Stimulated activated CD4-positive, alpha-beta T cell treated with anti-CD3 and anti-CD28 coated beads, Interleukin-1b, Interleukin-23, amount 100 ng/mL, for 1 hour (primary cell): ENCODE data around the gene SLC4A8.

ENCODE experiments used
- DNase-seq, 2 donors: peaks; one replicate each; pipeline ENCODE4 v3.0.0-alpha.2; 2020; ENCODE audit warnings: low read depth in 2 of 2

SLC4A8 gene

GRCh38 chr12:51424662-51425539 lies at the start of gene SLC4A8:
SLC4A8 (plus strand) TSS chr12:51424831; CDS start chr12:51424988, 157 bp downstream.
- peak; percentile 33 to 40 for DNase-seq

- no peak for DNase-seq
These were observed 49.8 kb upstream of the SLC4A8 start for GRCh38 chr12:51374856-51375255.

GRCh38 chr12:51377099-51377984 lies 47.3 kb upstream of the SLC4A8 start:
- no peak for DNase-seq

- DNase-seq = no peak
These were observed 45.9 kb upstream of the SLC4A8 start for GRCh38 chr12:51378749-51379148.

- no peak for DNase-seq
These were observed 45.1 kb upstream of the SLC4A8 start for GRCh38 chr12:51379571-51379970.

GRCh38 chr12:51381226-51382079 lies 43.2 kb upstream of the SLC4A8 start:
- DNase-seq = no peak

- DNase-seq = no peak
These were observed 42.5 kb upstream of the SLC4A8 start for GRCh38 chr12:51382173-51382572.

GRCh38 chr12:51383269-51383905 lies 41.2 kb upstream of the SLC4A8 start:
- no peak for DNase-seq

GRCh38 chr12:51386351-51386750 lies 38.3 kb upstream of the SLC4A8 start:
- DNase-seq = no peak

- no peak for DNase-seq
These were observed 36.4 kb upstream of the SLC4A8 start for GRCh38 chr12:51388069-51388799.

GRCh38 chr12:51388846-51389245 lies 35.8 kb upstream of the SLC4A8 start:
- DNase-seq = no peak

GRCh38 chr12:51389302-51389999 lies 35.2 kb upstream of the SLC4A8 start:
- no peak for DNase-seq

GRCh38 chr12:51390457-51390856 lies 34.2 kb upstream of the SLC4A8 start:
- no peak for DNase-seq

- no peak for DNase-seq
These were observed 33.7 kb upstream of the SLC4A8 start for GRCh38 chr12:51390891-51391282.

GRCh38 chr12:51391283-51392123 lies 33.1 kb upstream of the SLC4A8 start, which contains the start of gene GALNT6:
GALNT6 (minus strand) TSS chr12:51391406; CDS start chr12:51379781, 11,625 bp downstream.
- peak; percentile 32 to 55 for DNase-seq

- DNase-seq = no peak
These were observed 31.9 kb upstream of the SLC4A8 start for GRCh38 chr12:51392556-51393237.

- peak in 1 of 2 donors; percentile 5 for DNase-seq
These were observed 30.7 kb upstream of the SLC4A8 start for GRCh38 chr12:51393676-51394545.
